Transverse colon (tissue), 4 donors: ENCODE results near the gene UPP1.

Experiments used
- CTCF ChIP-seq, 5 experiments: fragments of 200-600 bp in 3 of 5; fragments of 450-650 bp in 2 of 5; sonication (generic) in 3 of 5; IDR thresholded peaks; 1 replicate in 2 of 5; 2 replicates in 3 of 5; pipeline ENCODE4 v1.5.1; 2016 to 2017; ENCODE audit warnings: antibody characterized with exemption in 5 of 5, inconsistent platforms in 3 of 5, mild to moderate bottlenecking in 2 of 5, moderate library complexity in 1 of 5
- EP300 ChIP-seq: sonication (generic); formaldehyde crosslinking; IDR thresholded peaks from one replicate; pipeline ENCODE4 v1.6.1; 2017; ENCODE audit warnings: antibody characterized with exemption, low read depth
- POLR2A ChIP-seq: fragments of 450-650 bp; IDR thresholded peaks from one replicate; pipeline ENCODE4 v1.6.1; 2016; ENCODE audit warnings: antibody characterized with exemption, mild to moderate bottlenecking, moderate library complexity
- POLR2AphosphoS5 ChIP-seq, 3 donors: sonication (generic); formaldehyde crosslinking; IDR thresholded peaks; one replicate each; pipeline ENCODE4 v1.6.1; 2016; ENCODE audit warnings: antibody characterized with exemption in 3 of 3

- TF ChIP-seq POLR2AphosphoS5 (IDR thresholded peaks at IDR 0.05) (peak in 2 of 3 donors; percentile 40 to 58), EP300 (no peak), POLR2A (no peak), CTCF (IDR thresholded peaks at IDR 0.05) (no peak)
Measured at GRCh38 chr7:48078470-48078869, 10.6 kb upstream of the UPP1 start.
